SK-N-SH (cell line): ENCODE data around the gene KRTAP12-4. TPM values are rescaled to one million over a fixed set of nuclear protein-coding genes. Genes with fewer than 3 reads are reported as not detected.

ENCODE experiments used
- CTCF ChIA-PET: fragments of 300-600, 350-600 bp; formaldehyde crosslinking; extraction: SDS; loops from one replicate; lab custom pipeline; 2021; lab: Yijun Ruan, JAX
- POLR2A ChIA-PET: fragments of 350-600 bp; sonication (Branson Sonifier 250); formaldehyde crosslinking; extraction: SDS; loops from one replicate; lab custom pipeline; 2020; ENCODE audit warnings: antibody characterized with exemption, inconsistent platforms; lab: Yijun Ruan, JAX
- DNase-seq: peaks from one replicate; pipeline ENCODE4 v3.0.0; 2012
- H2AFZ ChIP-seq: fragments of 200-600 bp; sonication (generic); 2 replicates; pipeline ENCODE4 v1.8.1; 2016; ENCODE audit warnings: antibody characterized with exemption, mild to moderate bottlenecking, low read depth
- H3F3A ChIP-seq: fragments of 200-600 bp; sonication (generic); replicated peaks from 2 replicates; pipeline ENCODE3; 2016; ENCODE audit warnings: antibody characterized with exemption, mild to moderate bottlenecking; ENCODE audit not compliant: insufficient read depth
- H3K27ac ChIP-seq, 2 experiments: fragments of 200-500 bp in 1 of 2; fragments of 200-600 bp in 1 of 2; sonication (Bioruptor generic) in 1 of 2; sonication (generic), shearing (Covaris generic) in 1 of 2; 2 replicates each; pipeline versions ENCODE4 v1.5.1 to v1.6.1; 2014 to 2016; ENCODE audit warnings: low read depth in 2 of 2, inconsistent platforms in 1 of 2, low read length in 1 of 2, mild to moderate bottlenecking in 1 of 2, mixed read lengths in 1 of 2
- H3K27me3 ChIP-seq: fragments of 200-600 bp; sonication (generic), shearing (Covaris generic); 2 replicates; pipeline ENCODE4 v1.6.1; 2016; ENCODE audit warnings: mixed run types; ENCODE audit not compliant: insufficient read depth
- H3K36me3 ChIP-seq, 2 experiments: fragments of 200-500 bp in 1 of 2; fragments of 200-600 bp in 1 of 2; sonication (Bioruptor generic) in 1 of 2; sonication (generic) in 1 of 2; replicated peaks in 1 of 2; 2 replicates each; pipeline versions ENCODE3 to v1.5.1; 2014 to 2016; ENCODE audit warnings: low read length in 1 of 2, mild to moderate bottlenecking in 1 of 2; ENCODE audit not compliant: insufficient read depth in 2 of 2, control insufficient read depth in 1 of 2
- H3K4me1 ChIP-seq, 2 experiments: fragments of 200-500 bp in 1 of 2; fragments of 200-600 bp in 1 of 2; sonication (Bioruptor generic) in 1 of 2; sonication (generic), shearing (Covaris generic) in 1 of 2; 2 replicates each; pipeline versions ENCODE4 v1.5.1 to v1.6.1; 2014 to 2016; ENCODE audit warnings: low read depth in 1 of 2, low read length in 1 of 2, mixed run types in 1 of 2; ENCODE audit not compliant: insufficient read depth in 2 of 2, control insufficient read depth in 1 of 2
- H3K4me2 ChIP-seq: fragments of 200-600 bp; sonication (generic), shearing (Covaris generic); 2 replicates; pipeline ENCODE4 v1.6.1; 2017; ENCODE audit warnings: mixed run types
- H3K4me3 ChIP-seq, 2 experiments: fragments of 200-500 bp in 1 of 2; fragments of 200-600 bp in 1 of 2; sonication (Bioruptor generic) in 1 of 2; sonication (generic), shearing (Covaris generic) in 1 of 2; 2 replicates each; pipeline versions ENCODE4 v1.5.1 to v1.8.1; 2014 to 2016; ENCODE audit warnings: low read depth in 2 of 2, inconsistent platforms in 1 of 2, low read length in 1 of 2, mild to moderate bottlenecking in 1 of 2, mixed read lengths in 1 of 2, moderate library complexity in 1 of 2
- H3K79me2 ChIP-seq: fragments of 200-600 bp; sonication (generic); 2 replicates; pipeline ENCODE4 v1.8.1; 2017; ENCODE audit warnings: mild to moderate bottlenecking; ENCODE audit not compliant: insufficient read depth
- H3K9ac ChIP-seq: fragments of 200-600 bp; sonication (generic); 2 replicates; pipeline ENCODE4 v1.6.1; 2017; ENCODE audit warnings: mixed run types
- H3K9me2 ChIP-seq: fragments of 200-600 bp; sonication (generic); 2 replicates; pipeline ENCODE4 v1.6.1; 2017; ENCODE audit warnings: mixed run types
- H3K9me3 ChIP-seq: fragments of 200-600 bp; sonication (generic); 2 replicates; pipeline ENCODE4 v1.6.1; 2017; ENCODE audit warnings: mixed run types, mild to moderate bottlenecking, moderate library complexity
- H4K20me1 ChIP-seq: fragments of 200-600 bp; sonication (generic); 2 replicates; pipeline ENCODE4 v1.6.1; 2017; ENCODE audit warnings: mild to moderate bottlenecking, mixed run types; ENCODE audit not compliant: insufficient read depth
- CHD2 ChIP-seq: fragments of 150-350 bp; IDR thresholded peaks from 2 replicates; pipeline ENCODE4 v1.6.1; 2018; ENCODE audit warnings: low read length; ENCODE audit not compliant: partially characterized antibody
- ELF1 ChIP-seq: IDR thresholded peaks from 2 replicates; pipeline ENCODE4 v1.4.0; 2012
- FOSL2 ChIP-seq: IDR thresholded peaks from 2 replicates; pipeline ENCODE4 v1.4.0; 2012; ENCODE audit warnings: low read depth, mild to moderate bottlenecking, moderate library complexity, borderline replicate concordance
- FOXJ3 ChIP-seq: sonication (generic); formaldehyde crosslinking; IDR thresholded peaks from 2 replicates; pipeline ENCODE4 v1.5.1; 2020; ENCODE audit warnings: mild to moderate bottlenecking, missing genetic modification reagents
- GATA2 ChIP-seq: sonication (generic); formaldehyde crosslinking; IDR thresholded peaks from 2 replicates; pipeline ENCODE4 v1.5.0; 2020; ENCODE audit warnings: mild to moderate bottlenecking, missing genetic modification reagents
- JUND ChIP-seq: IDR thresholded peaks from 2 replicates; pipeline ENCODE4 v1.4.0; 2012
- MEF2A ChIP-seq: IDR thresholded peaks from 2 replicates; pipeline ENCODE4 v1.4.0; 2012; ENCODE audit warnings: low read depth, borderline replicate concordance
- PBX3 ChIP-seq: IDR thresholded peaks from 2 replicates; pipeline ENCODE4; 2012
- POLR2AphosphoS5 ChIP-seq: IDR thresholded peaks from 2 replicates; pipeline ENCODE4 v1.6.1; 2012; ENCODE audit warnings: low read depth, low read length
- RCOR1 ChIP-seq: fragments of 150-350 bp; IDR thresholded peaks from 2 replicates; pipeline ENCODE4 v1.6.1; 2017; ENCODE audit warnings: antibody characterized with exemption, low read length
- RFX5 ChIP-seq: IDR thresholded peaks from 2 replicates; pipeline ENCODE4 v1.6.1; 2012; ENCODE audit warnings: mild to moderate bottlenecking, improper control_type of control experiment, low read length
- SIN3A ChIP-seq: IDR thresholded peaks from 2 replicates; pipeline ENCODE4 v1.6.1; 2012; ENCODE audit warnings: low read depth, mild to moderate bottlenecking, low read length, moderate library complexity, borderline replicate concordance
- SMC3 ChIP-seq: IDR thresholded peaks from 2 replicates; pipeline ENCODE4 v1.6.1; 2012; ENCODE audit warnings: low read depth, low read length, improper control_type of control experiment
- TCF12 ChIP-seq: IDR thresholded peaks from 2 replicates; pipeline ENCODE4 v1.4.0; 2012
- USF1 ChIP-seq: IDR thresholded peaks from 2 replicates; pipeline ENCODE4 v1.4.0; 2012; ENCODE audit warnings: low read depth, borderline replicate concordance
- YY1 ChIP-seq: IDR thresholded peaks from 2 replicates; pipeline ENCODE4 v1.4.0; 2012; ENCODE audit warnings: low read depth, mild to moderate bottlenecking
- WGBS: methylation state at CpG from one replicate; pipeline ENCODE4 v1.1.6; 2017; ENCODE audit warnings: low lambda C conversion rate; 5-methylcytosine and 5-hydroxymethylcytosine counted together
- polyA plus RNA-seq, 3 experiments: library from polyadenylated mRNA; depleted of rRNA; stranded (reverse); fragments of >200 nt; gene quantifications; 2 replicates each; pipeline ENCODE4 v1.2.3, GENCODE V29; 2012
- TF ChIP-seq, protein P1 (sequence below): fragments of 150-350 bp; IDR thresholded peaks from 2 replicates; pipeline ENCODE4 v1.6.1; 2017; ENCODE audit warnings: antibody characterized with exemption, low read length, low read depth, borderline replicate concordance
- TF ChIP-seq, protein P2 (sequence below): fragments of 200-600 bp; sonication (generic); IDR thresholded peaks from 2 replicates; pipeline ENCODE4 v1.6.1; 2017; ENCODE audit warnings: antibody characterized with exemption, mild to moderate bottlenecking, moderate library complexity
- TF ChIP-seq, protein P3 (sequence below): IDR thresholded peaks from 2 replicates; pipeline ENCODE4 v1.4.0; 2012; ENCODE audit warnings: low read depth

The KRTAP12-4 gene
- polyA plus RNA-seq, 1 of the 3 experiments (the other 2 are of a cell fraction): not detected

- CTCF ChIA-PET: interaction anchor here (1.5 kb wide), 1 partner anchor 99 kb away, joined by 4 read pairs; no protein-coding TSS in a partner anchor
These were observed 40.3 kb upstream of the KRTAP12-4 start for GRCh38 chr21:44694776-44695175.

More at GRCh38 chr21:44694776-44695175, 40.3 kb upstream of the KRTAP12-4 start:
- 0 out of 2 replicates have a peak, but pooled peaks cover 18% of the 10 kb centered on the region for H3K9me3 ChIP-seq
- no peak overlapping the region for H3K4me2 ChIP-seq
- H3K27ac ChIP-seq: no peak overlapping the region
- no peak overlapping the region for H2AFZ ChIP-seq
- POLR2A ChIA-PET: no interaction called here
- WGBS: 14% methylated on average over 9 of the region's 11 CpGs
- H3K27me3 ChIP-seq: peaks cover 38% of the 10 kb centered on the region
- H3K36me3 ChIP-seq: no peaks in the 10 kb centered on the region
- no peak overlapping the region for H3K9ac ChIP-seq
- H3K79me2 ChIP-seq: no peaks in the 10 kb centered on the region
- no peaks in the 10 kb centered on the region; a peak in 1 of 4 replicates for H3K4me1 ChIP-seq
- no peaks in the 10 kb centered on the region for H4K20me1 ChIP-seq
- no peak overlapping the region for H3K4me3 ChIP-seq
- H3F3A ChIP-seq: no peaks in the 10 kb centered on the region
- TF ChIP-seq GATA2 (CRISPR knock-in tag) (no peak), PBX3 (no peak), SMC3 (no peak), RFX5 (no peak), JUND (no peak), YY1 (no peak), USF1 (no peak), POLR2AphosphoS5 (no peak), FOSL2 (no peak), FOXJ3 (no peak), RCOR1 (no peak), TCF12 (no peak), MEF2A (no peak), CHD2 (no peak), ELF1 (no peak), SIN3A (no peak)
- TF ChIP-seq, protein P1, sequence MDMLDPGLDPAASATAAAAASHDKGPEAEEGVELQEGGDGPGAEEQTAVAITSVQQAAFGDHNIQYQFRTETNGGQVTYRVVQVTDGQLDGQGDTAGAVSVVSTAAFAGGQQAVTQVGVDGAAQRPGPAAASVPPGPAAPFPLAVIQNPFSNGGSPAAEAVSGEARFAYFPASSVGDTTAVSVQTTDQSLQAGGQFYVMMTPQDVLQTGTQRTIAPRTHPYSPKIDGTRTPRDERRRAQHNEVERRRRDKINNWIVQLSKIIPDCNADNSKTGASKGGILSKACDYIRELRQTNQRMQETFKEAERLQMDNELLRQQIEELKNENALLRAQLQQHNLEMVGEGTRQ: no peak
- TF ChIP-seq, protein P2, sequence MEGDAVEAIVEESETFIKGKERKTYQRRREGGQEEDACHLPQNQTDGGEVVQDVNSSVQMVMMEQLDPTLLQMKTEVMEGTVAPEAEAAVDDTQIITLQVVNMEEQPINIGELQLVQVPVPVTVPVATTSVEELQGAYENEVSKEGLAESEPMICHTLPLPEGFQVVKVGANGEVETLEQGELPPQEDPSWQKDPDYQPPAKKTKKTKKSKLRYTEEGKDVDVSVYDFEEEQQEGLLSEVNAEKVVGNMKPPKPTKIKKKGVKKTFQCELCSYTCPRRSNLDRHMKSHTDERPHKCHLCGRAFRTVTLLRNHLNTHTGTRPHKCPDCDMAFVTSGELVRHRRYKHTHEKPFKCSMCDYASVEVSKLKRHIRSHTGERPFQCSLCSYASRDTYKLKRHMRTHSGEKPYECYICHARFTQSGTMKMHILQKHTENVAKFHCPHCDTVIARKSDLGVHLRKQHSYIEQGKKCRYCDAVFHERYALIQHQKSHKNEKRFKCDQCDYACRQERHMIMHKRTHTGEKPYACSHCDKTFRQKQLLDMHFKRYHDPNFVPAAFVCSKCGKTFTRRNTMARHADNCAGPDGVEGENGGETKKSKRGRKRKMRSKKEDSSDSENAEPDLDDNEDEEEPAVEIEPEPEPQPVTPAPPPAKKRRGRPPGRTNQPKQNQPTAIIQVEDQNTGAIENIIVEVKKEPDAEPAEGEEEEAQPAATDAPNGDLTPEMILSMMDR: no peak
- TF ChIP-seq, protein P3, sequence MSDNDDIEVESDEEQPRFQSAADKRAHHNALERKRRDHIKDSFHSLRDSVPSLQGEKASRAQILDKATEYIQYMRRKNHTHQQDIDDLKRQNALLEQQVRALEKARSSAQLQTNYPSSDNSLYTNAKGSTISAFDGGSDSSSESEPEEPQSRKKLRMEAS: no peak
- no peak for DNase-seq
- H3K9me2 ChIP-seq: no peaks in the 10 kb centered on the region
